Muscle of leg (tissue), 11 donors: ENCODE data around the gene IGF2BP2. TPM values are rescaled to one million over a fixed set of nuclear protein-coding genes. Genes with fewer than 3 reads are reported as not detected.

Experiments
- DNase-seq: peaks from one replicate; pipeline ENCODE4 v3.0.0; 2013
- H3K27ac ChIP-seq: one replicate; pipeline ENCODE4 v1.5.1; 2013; ENCODE audit warnings: mild to moderate bottlenecking, low read length, control low read depth
- H3K27me3 ChIP-seq: one replicate; pipeline ENCODE4 v1.6.1; 2013; ENCODE audit warnings: low read length; ENCODE audit not compliant: control insufficient read depth, insufficient read depth
- H3K36me3 ChIP-seq: one replicate; pipeline ENCODE4 v1.6.1; 2013; ENCODE audit warnings: low read length; ENCODE audit not compliant: control insufficient read depth, insufficient read depth
- H3K4me1 ChIP-seq: one replicate; pipeline ENCODE4 v1.6.1; 2013; ENCODE audit warnings: low read length; ENCODE audit not compliant: control insufficient read depth, insufficient read depth
- H3K4me3 ChIP-seq: one replicate; pipeline ENCODE4 v1.5.1; 2013; ENCODE audit warnings: low read length, control low read depth
- H3K9me3 ChIP-seq: replicated peaks from 2 replicates; pipeline ENCODE4 v1.6.1; 2013; ENCODE audit warnings: low read depth, low read length; ENCODE audit not compliant: control insufficient read depth
- WGBS: methylation state at CpG from one replicate; pipeline ENCODE4 v1.1.5; 2013; ENCODE audit warnings: missing lambda C conversion rate; ENCODE audit not compliant: insufficient coverage; 5-methylcytosine and 5-hydroxymethylcytosine counted together
- polyA plus RNA-seq, 8 donors: library from polyadenylated mRNA; unstranded; fragments of 120-200 nt; gene quantifications; one replicate each; pipeline versions ENCODE4 v1.2.1 to v1.2.3, GENCODE V29; 2013; ENCODE audit warnings: inconsistent platforms in 1 of 8, low replicate concordance in 1 of 8; ENCODE audit not compliant: insufficient read length in 8 of 8, insufficient read depth in 1 of 8
- total RNA-seq: library from RNA; stranded (reverse); fragments of 120-200 nt; gene quantifications from one replicate; pipeline ENCODE4 v1.2.4, GENCODE V29; 2013

IGF2BP2 gene
- total and polyA plus RNA-seq, 9 donors: 32.6 to 59.5 (median 46.1) TPM

GRCh38 chr3:185739264-185739701, 85.6 kb downstream of the IGF2BP2 start:
- Histone ChIP-seq H3K36me3 (no peaks in the 10 kb centered on the region), H3K27ac (no peak overlapping the region), H3K4me3 (no peak overlapping the region), H3K4me1 (peaks cover 25% of the 10 kb centered on the region), H3K9me3 (no peaks in the 10 kb centered on the region), H3K27me3 (no peaks in the 10 kb centered on the region)
- no peak for DNase-seq
- 71% methylated on average over 4 of the region's 5 CpGs for whole genome bisulfite sequencing

GRCh38 chr3:185737740-185738680, 86.8 kb downstream of the IGF2BP2 start:
- peaks cover 25% of the 10 kb centered on the region for H3K4me1 ChIP-seq
- 76% methylated on average over 2 of the region's 5 CpGs for WGBS
- no peaks in the 10 kb centered on the region for H3K27me3 ChIP-seq
- H3K9me3 ChIP-seq: peaks cover 2% of the 10 kb centered on the region
- no peak overlapping the region for H3K27ac ChIP-seq
- no peak overlapping the region for H3K4me3 ChIP-seq
- H3K36me3 ChIP-seq: no peaks in the 10 kb centered on the region
- no peak for DNase-seq

- 11% methylated on average over 2 of the region's 3 CpGs for WGBS
- Histone ChIP-seq H3K4me3 (no peak overlapping the region), H3K9me3 (peaks cover 2% of the 10 kb centered on the region), H3K36me3 (no peaks in the 10 kb centered on the region), H3K4me1 (peaks cover 30% of the 10 kb centered on the region), H3K27me3 (no peaks in the 10 kb centered on the region), H3K27ac (peak overlapping the region; percentile 4)
- DNase-seq: peak; percentile 54
Measured at GRCh38 chr3:185737020-185737419, 87.8 kb downstream of the IGF2BP2 start.

- peaks cover 33% of the 10 kb centered on the region for H3K4me1 ChIP-seq
- DNase-seq: no peak
- H3K4me3 ChIP-seq: no peak overlapping the region
- H3K9me3 ChIP-seq: peaks cover 2% of the 10 kb centered on the region
- H3K27ac ChIP-seq: no peak overlapping the region
- no CpG with 5 or more reads among the region's 4 CpGs for WGBS
- no peaks in the 10 kb centered on the region for H3K36me3 ChIP-seq
- no peaks in the 10 kb centered on the region for H3K27me3 ChIP-seq
Measured at GRCh38 chr3:185734725-185735096, 90.1 kb downstream of the IGF2BP2 start.

GRCh38 chr3:185733980-185734724, 90.7 kb downstream of the IGF2BP2 start:
- Histone ChIP-seq H3K27me3 (no peaks in the 10 kb centered on the region), H3K36me3 (no peaks in the 10 kb centered on the region), H3K27ac (no peak overlapping the region), H3K4me3 (no peak overlapping the region), H3K4me1 (peaks cover 29% of the 10 kb centered on the region), H3K9me3 (peaks cover 2% of the 10 kb centered on the region)
- 68% methylated on average over 3 of the region's 10 CpGs for WGBS
- DNase-seq: peak; percentile 69

DNA sequence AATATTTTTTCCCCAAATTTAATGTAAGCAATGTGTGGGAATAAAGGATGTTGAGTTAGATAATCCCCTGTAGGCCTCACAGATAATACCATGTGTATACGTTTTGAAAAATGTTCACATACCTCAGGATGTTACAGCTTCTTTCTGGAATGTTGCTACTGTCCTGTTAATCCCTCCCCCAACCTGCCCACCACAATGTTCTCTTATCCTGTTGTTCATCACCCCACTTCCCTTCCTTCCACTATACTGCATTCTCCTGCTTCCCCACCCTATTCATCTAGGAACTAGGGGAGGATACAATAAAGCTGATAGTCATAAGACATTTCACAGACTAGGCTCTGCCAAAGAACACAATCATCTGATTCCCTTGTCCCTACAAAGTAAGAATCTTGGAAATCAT, 92.1 kb downstream of the IGF2BP2 start:
- Histone ChIP-seq H3K27ac (peak overlapping the region; percentile 0), H3K9me3 (peaks cover 2% of the 10 kb centered on the region), H3K4me1 (peaks cover 25% of the 10 kb centered on the region), H3K27me3 (no peaks in the 10 kb centered on the region), H3K36me3 (no peaks in the 10 kb centered on the region), H3K4me3 (no peak overlapping the region)
- WGBS: no CpG with 5 or more reads among the region's 1 CpG
- DNase-seq: no peak

DNA sequence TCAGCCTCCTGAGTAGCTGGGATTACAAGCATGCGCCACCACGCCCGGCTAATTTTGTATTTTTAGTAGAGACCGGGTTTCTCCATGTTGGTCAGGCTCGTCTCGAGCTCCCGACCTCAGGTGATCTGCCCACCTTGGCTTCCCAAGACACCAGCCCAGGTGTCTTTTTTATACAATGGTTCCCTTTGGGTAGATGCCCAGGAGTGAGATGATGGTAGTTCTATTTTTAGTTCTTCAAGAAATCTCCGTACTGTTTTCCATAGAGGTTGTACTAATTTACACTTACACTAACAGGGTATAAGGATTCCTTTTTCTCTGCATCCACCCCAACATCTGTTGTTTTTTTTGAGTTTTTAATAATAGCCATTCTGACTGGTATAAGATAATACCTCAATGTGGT, 94.3 kb downstream of the IGF2BP2 start:
- Histone ChIP-seq H3K36me3 (no peaks in the 10 kb centered on the region), H3K4me3 (no peak overlapping the region), H3K27ac (no peak overlapping the region), H3K4me1 (peaks cover 14% of the 10 kb centered on the region), H3K27me3 (no peaks in the 10 kb centered on the region), H3K9me3 (peaks cover 2% of the 10 kb centered on the region)
- DNase-seq: no peak
- WGBS: no CpG with 5 or more reads among the region's 8 CpGs

DNA sequence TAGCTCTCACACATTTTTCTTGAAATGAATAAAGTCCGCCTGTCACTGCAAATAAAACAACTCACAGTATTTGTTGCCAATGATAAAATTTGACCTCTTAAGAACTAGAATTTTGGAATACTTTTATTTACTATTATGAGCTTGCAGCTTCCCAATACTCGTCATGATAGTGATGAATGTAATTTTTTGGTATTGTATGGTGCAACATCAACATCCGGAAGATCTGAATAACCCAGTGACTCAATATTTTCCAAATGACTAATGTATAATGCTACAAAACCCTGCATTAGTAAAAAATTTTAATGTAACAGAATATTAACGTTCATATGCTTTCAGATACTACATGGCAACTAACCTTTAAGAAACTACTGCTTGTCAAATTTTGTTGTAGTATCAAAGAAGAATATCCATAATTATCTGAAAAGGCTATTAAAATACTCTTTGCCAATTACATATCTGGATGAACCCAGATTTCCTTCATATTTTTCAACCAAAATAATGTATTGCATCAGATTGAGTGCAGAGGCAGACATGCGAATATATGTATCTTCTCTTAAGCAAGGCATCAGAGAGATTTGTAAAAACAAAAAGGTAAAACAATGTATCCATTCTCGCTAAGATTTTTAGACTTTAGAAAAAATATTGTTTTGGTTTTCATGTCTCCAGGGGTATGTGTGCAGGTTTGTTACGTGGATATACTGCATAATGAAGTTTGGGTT, 95.3 kb downstream of the IGF2BP2 start:
- no CpG with 5 or more reads among the region's 7 CpGs for WGBS
- no peak for DNase-seq
- no peaks in the 10 kb centered on the region for H3K27me3 ChIP-seq
- H3K36me3 ChIP-seq: no peaks in the 10 kb centered on the region
- no peak overlapping the region for H3K4me3 ChIP-seq
- no peak overlapping the region for H3K27ac ChIP-seq
- H3K9me3 ChIP-seq: peaks cover 6% of the 10 kb centered on the region
- peaks cover 15% of the 10 kb centered on the region for H3K4me1 ChIP-seq

- Histone ChIP-seq H3K4me3 (no peak overlapping the region), H3K4me1 (peaks cover 20% of the 10 kb centered on the region), H3K27me3 (no peaks in the 10 kb centered on the region), H3K36me3 (no peaks in the 10 kb centered on the region), H3K27ac (no peak overlapping the region), H3K9me3 (peaks cover 4% of the 10 kb centered on the region)
- DNase-seq: no peak
- 76% methylated on average over 3 of the region's 10 CpGs for WGBS
Measured at GRCh38 chr3:185728630-185729336, 96.1 kb downstream of the IGF2BP2 start.
